Measurements from ENCODE around the gene CNNM1. TPM values are rescaled to one million over a fixed set of nuclear protein-coding genes. Genes with fewer than 3 reads are reported as not detected.

CNNM1 gene
- total RNA-seq, 1 experiment from 2014 or later, result not detected

- H2AFZ ChIP-seq, result no peak overlapping the region
- H3K36me3 ChIP-seq (ENCODE audit: low read depth), result no peaks in the 10 kb centered on the region
- H3F3A ChIP-seq (ENCODE audit: insufficient read depth, low read depth), result no peaks in the 10 kb centered on the region
- no peak overlapping the region for H3K4me3 ChIP-seq
- no peak for DNase-seq
- no peaks in the 10 kb centered on the region; the same call in none of the 2 replicates for H3K27me3 ChIP-seq (ENCODE audit: insufficient read depth, low read depth)
- no peak overlapping the region for H3K4me2 ChIP-seq
- intact Hi-C loops (cut with micrococcal nuclease; ENCODE audit: unreplicated experiment), result no loop called here
- no peaks in the 10 kb centered on the region for H4K20me1 ChIP-seq (ENCODE audit: insufficient read depth)
- ChIA-PET CTCF (no interaction called here), POLR2A (ENCODE audit: unreplicated experiment) (no interaction called here)
- no peak overlapping the region for H3K27ac ChIP-seq
- no TSS peak for BruUV-seq (replicated peaks)
- no peaks in the 10 kb centered on the region for H3K9me3 ChIP-seq (ENCODE audit: insufficient read depth, low read depth)
- H3K4me1 ChIP-seq (replicated peaks; ENCODE audit: insufficient read depth), result no peaks in the 10 kb centered on the region
- no peaks in the 10 kb centered on the region for H3K9me2 ChIP-seq (ENCODE audit: insufficient read depth)
- no peaks in the 10 kb centered on the region for H3K79me2 ChIP-seq (ENCODE audit: low read depth)
- TF ChIP-seq CTCF (conservative IDR thresholded peaks at IDR 0.05), result no peak
- TF ChIP-seq EZH2 (IDR thresholded peaks at IDR 0.05; ENCODE audit: low read depth), result no peak
Measured at GRCh38 chr10:99346247-99346646, 17.1 kb downstream of the CNNM1 start.

- ChIA-PET POLR2A (ENCODE audit: unreplicated experiment) (no interaction called here), CTCF (no interaction called here)
Measured at GRCh38 chr10:99347672-99348071, 18.5 kb downstream of the CNNM1 start.

GRCh38 chr10:99353182-99353581 lies 24.0 kb downstream of the CNNM1 start:
- Histone ChIP-seq H3K27me3 (ENCODE audit: insufficient read depth, low read depth) (peaks cover 25% of the 10 kb centered on the region), H3K4me1 (replicated peaks; ENCODE audit: insufficient read depth) (no peaks in the 10 kb centered on the region), H3K9me3 (ENCODE audit: insufficient read depth, low read depth) (no peaks in the 10 kb centered on the region), H4K20me1 (ENCODE audit: insufficient read depth) (no peaks in the 10 kb centered on the region), H3K27ac (no peak overlapping the region), H3K9me2 (ENCODE audit: insufficient read depth) (no peaks in the 10 kb centered on the region), H2AFZ (no peak overlapping the region), H3F3A (ENCODE audit: insufficient read depth, low read depth) (no peaks in the 10 kb centered on the region), H3K4me3 (no peak overlapping the region), H3K36me3 (ENCODE audit: low read depth) (no peaks in the 10 kb centered on the region), H3K4me2 (no peak overlapping the region), H3K79me2 (ENCODE audit: low read depth) (no peaks in the 10 kb centered on the region)
- TF ChIP-seq CTCF (conservative IDR thresholded peaks at IDR 0.05), result no peak
- no peak for TF ChIP-seq EZH2 (IDR thresholded peaks at IDR 0.05; ENCODE audit: low read depth)
- intact Hi-C loops (cut with micrococcal nuclease; ENCODE audit: unreplicated experiment), result no loop called here
- POLR2A ChIA-PET (ENCODE audit: unreplicated experiment), result no interaction called here
- BruUV-seq (replicated peaks), result no TSS peak
- CTCF ChIA-PET, result no interaction called here
- DNase-seq, result no peak

More at GRCh38 chr10:99347672-99348071, 18.5 kb downstream of the CNNM1 start:
- Histone ChIP-seq H3K79me2 (ENCODE audit: low read depth) (no peaks in the 10 kb centered on the region), H3K27me3 (ENCODE audit: insufficient read depth, low read depth) (peaks cover 6% of the 10 kb centered on the region), H3K9me3 (ENCODE audit: insufficient read depth, low read depth) (no peaks in the 10 kb centered on the region), H3K4me3 (no peak overlapping the region), H4K20me1 (ENCODE audit: insufficient read depth) (no peaks in the 10 kb centered on the region), H3K27ac (no peak overlapping the region), H3F3A (ENCODE audit: insufficient read depth, low read depth) (no peaks in the 10 kb centered on the region), H2AFZ (no peak overlapping the region), H3K4me2 (no peak overlapping the region), H3K4me1 (replicated peaks; ENCODE audit: insufficient read depth) (no peaks in the 10 kb centered on the region), H3K36me3 (ENCODE audit: low read depth) (no peaks in the 10 kb centered on the region), H3K9me2 (ENCODE audit: insufficient read depth) (no peaks in the 10 kb centered on the region)
- no peak for TF ChIP-seq CTCF (conservative IDR thresholded peaks at IDR 0.05)
- TF ChIP-seq EZH2 (IDR thresholded peaks at IDR 0.05; ENCODE audit: low read depth), result no peak
- intact Hi-C loops (cut with micrococcal nuclease; ENCODE audit: unreplicated experiment), result no loop called here
- no TSS peak for BruUV-seq (replicated peaks)
- DNase-seq, result no peak
